ENCODE data around the gene TSPO.

DNA sequence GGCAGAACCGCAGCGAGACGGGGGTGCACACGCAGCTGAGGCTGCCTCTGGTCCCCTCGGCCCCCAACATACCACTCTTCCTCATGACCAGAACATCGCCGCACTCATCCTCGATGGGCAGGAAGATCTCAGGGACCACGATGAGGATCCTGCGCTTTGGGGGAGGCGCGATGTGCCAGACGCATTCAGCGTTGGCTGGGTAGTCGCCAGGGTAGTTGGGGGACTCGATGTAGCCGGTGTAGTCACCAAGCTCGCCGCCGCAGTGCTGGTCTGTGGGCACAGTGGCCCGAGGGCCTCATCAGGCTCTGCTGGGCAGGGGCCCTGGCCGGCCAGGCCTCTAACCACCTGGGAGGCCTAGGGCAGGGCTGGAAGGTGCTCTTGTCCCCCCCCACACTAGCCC, 58.6 kb downstream of the TSPO start:
- no peak for TF ChIP-seq POLR2AphosphoS5 (IDR thresholded peaks at IDR 0.05; ENCODE audit: low read depth, low read length)
- TF ChIP-seq, protein P1, sequence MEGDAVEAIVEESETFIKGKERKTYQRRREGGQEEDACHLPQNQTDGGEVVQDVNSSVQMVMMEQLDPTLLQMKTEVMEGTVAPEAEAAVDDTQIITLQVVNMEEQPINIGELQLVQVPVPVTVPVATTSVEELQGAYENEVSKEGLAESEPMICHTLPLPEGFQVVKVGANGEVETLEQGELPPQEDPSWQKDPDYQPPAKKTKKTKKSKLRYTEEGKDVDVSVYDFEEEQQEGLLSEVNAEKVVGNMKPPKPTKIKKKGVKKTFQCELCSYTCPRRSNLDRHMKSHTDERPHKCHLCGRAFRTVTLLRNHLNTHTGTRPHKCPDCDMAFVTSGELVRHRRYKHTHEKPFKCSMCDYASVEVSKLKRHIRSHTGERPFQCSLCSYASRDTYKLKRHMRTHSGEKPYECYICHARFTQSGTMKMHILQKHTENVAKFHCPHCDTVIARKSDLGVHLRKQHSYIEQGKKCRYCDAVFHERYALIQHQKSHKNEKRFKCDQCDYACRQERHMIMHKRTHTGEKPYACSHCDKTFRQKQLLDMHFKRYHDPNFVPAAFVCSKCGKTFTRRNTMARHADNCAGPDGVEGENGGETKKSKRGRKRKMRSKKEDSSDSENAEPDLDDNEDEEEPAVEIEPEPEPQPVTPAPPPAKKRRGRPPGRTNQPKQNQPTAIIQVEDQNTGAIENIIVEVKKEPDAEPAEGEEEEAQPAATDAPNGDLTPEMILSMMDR (IDR thresholded peaks at IDR 0.05): no peak

Data from Panc1 (cell line).